HG03175 (cell line): ENCODE measurements around the gene PTPRN2.

Source experiments
- ATAC-seq: cut with Tn5 transposase; IDR thresholded peaks from one replicate; pipeline ENCODE4 v1.9.1; 2021; ENCODE audit warnings: mild to moderate bottlenecking, moderate library complexity; ENCODE audit not compliant: unreplicated experiment

Gene PTPRN2

DNA sequence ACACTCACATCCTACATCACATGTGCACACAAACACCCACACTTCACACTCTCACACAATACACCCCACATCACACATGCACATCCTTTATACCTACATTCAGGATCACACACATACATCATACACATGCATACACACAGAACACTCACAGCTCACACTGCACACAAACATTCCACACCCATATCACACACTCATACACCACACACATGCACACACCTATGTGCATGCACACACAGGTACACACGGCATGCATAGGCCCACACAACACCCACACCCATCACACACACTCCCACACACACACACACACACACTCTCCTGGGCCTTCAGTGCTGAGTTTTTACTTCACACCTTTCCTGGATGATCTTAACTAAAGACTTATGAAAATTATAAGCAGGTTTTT, 1030.4 kb downstream of the PTPRN2 start:
- ATAC-seq: no peak

DNA sequence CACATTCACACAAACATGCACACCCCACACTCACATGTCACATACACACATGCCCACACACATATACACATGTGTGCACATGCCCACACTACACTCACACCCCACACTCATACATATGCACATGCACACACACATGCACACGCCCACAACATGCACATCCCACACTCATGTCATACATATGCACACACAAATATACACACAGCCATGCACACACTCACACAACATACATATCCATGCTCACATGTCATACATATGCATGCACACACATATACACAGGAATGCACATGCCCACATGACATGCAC, 1031.0 kb downstream of the PTPRN2 start:
- no peak for ATAC-seq

DNA sequence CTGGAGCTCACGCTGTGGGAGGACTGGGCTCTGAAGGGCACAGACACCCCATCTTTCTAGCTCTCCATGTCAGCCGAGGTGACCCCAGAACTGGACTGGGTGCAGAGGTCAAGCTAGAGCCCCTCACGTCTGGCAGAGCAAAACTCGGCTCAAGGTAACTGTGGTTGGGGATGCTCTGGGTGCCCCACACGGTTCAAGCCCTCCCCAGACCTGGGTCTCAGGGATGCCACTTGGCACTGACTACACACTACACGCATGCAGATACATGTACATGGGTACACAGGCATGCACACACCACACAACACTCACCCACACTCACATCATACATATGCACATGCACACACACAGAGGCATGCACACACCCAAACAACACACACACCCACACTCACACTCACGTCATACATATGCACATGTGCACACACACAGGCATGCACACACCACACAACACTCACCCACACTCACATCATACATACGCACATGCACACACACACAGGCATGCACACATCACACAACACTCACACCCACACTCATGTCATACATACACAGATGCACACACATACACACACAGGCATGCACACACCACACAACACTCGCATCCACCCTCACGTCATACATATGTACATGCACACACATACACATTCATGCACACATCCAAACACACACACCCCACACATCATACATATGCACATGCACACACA, 1031.5 kb downstream of the PTPRN2 start:
- no peak for ATAC-seq

DNA sequence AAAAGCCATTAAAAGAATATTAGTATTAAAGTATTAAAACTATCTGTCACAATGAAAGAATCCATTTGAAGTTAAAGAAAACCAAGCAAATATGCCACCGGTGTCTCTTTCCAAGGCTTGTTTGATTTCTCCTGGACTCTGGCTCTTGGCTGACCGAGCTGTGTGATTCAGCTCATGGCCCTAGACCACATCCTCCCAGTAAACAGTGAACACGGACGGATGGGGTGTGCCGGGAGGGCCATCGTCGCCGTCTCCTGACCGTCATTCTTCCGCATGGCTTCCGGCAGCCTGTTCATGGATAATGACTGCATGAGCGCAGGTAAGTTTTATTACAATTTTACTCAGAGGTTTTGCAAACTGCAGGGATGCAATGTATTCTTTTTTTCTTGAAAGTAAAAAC, 1032.3 kb downstream of the PTPRN2 start:
- ATAC-seq: no peak

DNA sequence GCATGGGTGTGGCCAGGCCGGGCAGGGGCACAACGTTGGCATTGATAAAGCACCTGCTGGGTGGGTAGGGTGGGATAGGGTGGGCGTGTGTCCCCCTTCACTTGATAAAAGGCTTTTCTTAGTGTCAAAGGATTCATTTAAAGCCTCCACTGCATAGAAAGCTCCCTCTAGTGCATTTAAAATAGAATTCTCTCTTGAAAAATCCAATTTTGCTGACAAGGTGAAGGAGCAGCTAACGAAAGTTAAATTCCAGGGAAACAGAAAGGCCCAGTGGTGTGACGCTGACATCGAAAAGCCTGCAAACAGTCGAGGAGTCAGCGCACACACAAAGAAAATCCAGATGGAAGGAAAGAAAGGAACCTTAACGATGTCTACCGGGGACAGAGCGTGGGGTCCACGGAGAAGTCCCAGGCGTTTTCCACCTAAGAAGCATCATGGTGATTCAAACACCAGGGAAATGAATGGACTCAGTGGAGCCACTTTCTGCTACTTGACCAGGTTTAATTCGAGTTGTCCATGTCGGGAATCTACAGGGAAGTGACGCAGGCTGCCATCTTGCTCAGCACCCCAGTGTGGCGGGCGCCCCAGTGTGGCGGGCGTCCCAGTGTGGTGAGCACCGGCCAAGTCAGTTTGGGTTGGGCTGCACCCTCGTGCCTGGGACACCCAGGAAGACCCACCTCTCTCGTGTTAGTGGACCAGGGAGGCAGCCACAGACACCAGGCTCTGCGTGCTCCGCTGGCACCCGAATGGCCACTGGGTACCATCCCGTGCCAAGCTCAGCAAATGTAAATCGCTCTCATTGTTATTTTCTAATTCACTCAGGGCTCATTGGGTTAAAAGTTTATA, 1033.0 kb downstream of the PTPRN2 start:
- ATAC-seq: no peak

DNA sequence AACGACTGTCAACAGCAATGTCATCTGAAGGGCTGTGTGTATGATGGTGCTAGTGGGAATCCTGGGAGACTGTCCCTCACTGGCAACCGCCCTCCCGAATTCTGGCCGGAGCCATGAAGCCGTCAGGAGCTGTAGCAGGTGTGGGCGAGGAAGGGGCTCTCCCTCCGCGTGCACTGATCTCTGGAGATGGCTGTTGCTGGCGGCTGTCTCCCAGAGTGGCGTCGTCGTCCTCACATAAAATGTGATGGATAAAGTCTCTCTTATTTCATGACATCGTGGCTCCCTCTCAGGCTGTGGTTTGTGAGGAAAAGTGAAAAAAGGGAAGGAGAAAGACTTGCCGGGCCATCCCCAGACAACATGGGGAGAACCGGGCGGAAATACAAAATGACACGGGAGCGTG, 1034.4 kb downstream of the PTPRN2 start:
- no peak for ATAC-seq

DNA sequence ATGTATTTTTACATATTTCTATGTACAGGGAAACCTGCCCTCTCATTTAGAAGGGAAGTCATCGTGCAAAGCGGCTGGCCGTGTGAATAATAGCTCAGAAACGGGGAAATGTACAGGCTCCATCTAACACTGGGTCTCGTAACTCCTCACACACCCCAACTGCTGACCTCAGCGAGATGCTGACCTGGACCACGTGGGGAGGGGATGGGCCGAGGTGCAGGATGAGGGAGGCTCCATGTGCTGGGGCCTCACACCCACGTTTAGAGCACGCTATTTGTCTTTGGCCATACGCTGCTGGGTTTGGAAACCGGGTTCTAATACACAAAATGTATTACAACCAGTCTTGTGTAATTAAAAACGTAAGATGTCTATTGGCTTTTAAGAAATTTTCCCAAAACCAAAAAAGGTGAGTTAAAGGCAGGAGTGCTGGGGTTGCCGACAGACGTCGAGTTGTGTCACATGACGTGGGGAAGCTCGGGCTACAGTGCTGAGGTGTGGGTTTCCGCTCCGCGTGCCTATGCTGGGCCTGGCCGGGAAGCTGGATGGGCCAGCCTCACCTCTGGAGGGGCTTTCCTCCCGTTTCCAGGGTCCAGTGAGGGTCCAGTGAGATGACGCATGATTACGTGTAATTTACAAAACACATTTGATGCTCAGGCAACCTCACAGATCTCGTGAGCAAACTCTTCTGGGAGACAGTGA, 1035.2 kb downstream of the PTPRN2 start:
- ATAC-seq: no peak

DNA sequence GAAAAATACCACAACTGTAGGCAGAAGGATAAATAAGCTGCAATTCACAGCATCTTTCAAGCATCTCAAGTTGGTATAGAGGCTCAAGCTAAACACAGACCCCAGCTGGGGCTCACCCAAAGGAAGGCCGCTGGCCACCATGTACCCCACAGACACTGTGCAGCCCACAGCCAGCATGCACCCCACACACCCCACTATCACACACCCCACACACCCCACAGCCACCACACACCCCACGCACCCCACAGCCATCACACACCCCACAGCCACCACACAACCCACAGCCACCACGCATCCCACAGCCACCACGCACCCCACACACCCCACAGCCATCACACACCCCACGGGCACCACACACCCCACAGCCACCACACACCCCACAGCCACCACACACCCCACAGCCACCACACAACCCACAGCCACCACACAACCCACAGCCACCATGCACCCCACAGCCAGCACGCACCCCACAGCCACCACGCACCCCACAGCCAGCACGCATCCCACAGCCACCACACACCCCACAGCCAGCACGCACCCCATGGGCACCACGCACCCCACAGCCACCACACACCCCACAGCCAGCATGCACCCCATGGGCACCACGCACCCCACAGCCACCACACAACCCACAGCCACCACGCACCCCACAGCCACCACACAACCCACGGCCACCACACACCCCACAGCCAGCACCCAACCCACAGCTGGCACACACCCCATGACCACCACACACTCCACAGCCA, 1036.1 kb downstream of the PTPRN2 start:
- ATAC-seq: no peak

DNA sequence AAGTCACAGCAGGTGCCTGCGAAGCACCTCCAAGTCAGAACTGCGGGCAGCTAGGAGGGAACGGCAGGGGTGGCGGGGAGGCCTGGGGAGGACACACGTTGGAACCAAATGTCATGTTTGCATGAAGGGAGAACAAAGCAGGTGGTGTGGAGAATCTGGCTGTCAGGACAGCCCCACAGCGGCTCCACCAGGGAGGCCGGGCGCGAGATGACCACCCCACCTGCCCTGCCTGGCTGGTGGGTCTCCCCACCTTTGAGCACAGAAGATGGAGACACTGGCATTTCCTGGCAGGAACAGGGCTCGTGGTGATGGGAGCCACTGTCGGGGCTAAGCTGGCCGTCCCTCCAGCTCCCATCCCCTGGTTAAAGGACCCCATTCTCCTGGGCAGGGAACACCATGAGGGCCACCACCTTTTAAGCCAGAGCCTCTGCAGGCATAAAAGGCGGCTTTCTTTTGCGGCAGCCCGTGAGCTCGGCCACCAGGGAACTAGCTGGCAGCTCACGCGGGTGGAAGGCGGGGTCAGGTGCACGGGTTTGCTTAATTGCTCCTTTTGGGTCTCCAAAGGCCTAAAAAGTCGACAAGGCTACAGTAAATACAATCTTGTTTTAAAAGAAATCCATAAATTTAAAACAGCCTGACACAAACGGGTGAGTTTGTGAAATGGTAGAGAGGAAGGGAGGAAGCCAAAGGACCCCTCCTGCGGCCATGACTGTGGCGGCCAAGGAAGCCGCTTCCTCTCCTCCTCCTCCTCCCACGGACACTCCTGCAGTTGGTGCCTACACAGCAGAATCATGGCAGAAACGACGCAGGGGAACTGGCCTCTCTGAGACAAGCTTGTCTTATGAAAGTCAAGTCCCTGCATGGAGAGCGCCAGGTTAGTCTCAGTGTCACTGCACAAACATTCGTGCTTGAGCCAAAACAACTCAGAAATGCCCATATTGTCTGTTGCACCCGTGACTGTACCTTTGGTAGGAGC, 1037.0 kb downstream of the PTPRN2 start:
- no peak for ATAC-seq

DNA sequence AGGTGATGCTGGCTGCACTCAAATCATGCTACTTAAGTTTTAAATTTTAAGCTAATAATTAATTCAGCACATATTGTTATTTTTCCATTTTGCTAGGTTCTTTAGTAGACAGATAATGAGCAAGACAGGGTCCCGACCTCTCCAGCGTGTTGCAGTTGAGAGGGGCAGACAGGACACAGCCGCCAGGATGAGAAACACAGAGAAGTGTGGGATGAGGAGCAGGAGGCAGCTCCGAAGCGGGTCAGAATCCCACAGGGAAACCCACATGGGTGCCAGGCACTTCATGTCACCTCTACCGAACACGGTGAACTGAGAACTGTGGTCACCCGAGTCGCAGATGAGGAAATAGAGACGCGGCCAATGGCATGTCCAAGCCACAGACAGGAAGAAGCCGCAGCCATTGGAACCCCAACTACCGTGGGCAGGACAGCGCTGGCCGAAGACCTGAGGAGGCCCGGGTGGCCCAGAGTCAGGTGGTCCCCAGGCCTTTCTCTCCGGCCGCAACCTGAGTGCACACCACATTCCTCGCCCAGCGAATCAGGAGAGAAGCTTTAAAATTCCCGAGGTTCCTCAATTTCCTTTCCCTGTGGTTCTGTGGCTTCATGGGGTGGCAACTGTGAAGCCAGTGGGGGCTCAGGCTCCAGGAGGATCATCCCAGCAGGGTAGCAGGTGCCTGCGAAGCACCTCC, 1037.9 kb downstream of the PTPRN2 start:
- ATAC-seq: no peak

DNA sequence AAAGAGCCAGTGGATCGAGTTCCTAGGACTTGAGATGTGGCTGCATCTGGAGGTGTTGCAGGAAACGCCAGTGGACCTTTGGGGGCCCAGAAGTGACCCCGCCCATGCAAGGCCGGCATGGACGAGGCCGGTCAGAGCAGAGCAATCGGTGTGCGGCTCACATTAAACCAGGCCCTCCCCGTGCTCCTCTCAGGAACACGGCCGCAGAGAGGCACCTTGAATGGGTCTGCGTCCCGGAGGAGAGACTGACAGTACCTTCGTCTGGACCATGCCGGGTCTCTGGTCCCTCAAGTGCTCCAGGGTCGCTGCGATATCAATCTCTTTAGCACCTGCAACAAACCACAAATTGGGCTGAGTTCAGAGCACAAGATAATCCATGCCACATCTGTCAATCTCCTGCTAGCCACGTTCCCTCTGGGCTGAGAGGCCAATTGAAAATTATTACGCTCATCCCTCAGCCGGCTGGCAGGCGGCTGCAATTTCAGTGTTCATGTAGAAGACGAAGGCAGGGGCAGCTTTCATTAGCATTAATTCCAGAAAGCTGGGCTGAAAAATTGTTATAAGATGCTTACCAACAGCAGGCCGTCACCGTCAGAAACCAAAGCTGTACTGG, 1038.8 kb downstream of the PTPRN2 start:
- no peak for ATAC-seq

DNA sequence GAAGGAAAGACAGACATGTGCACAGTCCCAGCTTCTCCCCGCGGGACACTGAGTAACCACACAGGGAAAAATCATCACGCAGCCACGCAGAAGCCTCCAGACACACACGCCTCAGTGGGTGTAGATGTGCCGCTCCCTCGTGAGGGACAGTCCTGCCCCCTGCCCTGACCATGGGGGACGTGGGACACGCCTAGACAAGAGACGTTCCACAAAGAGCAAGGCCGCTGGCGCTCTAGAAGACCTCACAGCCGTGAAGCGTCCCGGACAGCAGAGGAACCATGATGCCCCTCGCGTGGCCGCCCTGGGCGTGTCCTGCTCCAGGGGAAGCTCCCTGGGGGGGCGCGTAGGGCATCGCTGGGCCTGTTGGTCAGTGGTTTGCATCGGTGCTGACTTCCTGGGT, 1040.0 kb downstream of the PTPRN2 start:
- ATAC-seq: no peak

DNA sequence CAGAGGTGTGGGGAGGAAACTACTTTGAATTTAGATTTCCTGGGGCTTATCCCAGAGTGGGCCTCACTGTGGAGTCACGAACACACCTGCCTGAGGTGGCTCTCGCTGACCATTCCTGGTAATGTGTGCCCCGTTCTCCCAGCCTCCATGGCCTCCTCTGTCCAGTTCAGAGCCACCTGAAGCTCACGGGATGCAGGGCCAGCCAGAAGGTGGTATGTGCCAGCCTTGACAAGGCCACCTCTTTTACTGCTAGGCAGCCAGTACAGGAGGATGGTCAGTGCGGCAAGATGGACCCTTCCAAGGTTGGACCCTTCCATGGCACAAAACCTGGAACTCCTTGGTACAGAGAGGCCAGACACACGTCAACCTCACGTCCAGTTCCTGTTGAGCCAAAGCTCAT, 1040.5 kb downstream of the PTPRN2 start:
- ATAC-seq: no peak

DNA sequence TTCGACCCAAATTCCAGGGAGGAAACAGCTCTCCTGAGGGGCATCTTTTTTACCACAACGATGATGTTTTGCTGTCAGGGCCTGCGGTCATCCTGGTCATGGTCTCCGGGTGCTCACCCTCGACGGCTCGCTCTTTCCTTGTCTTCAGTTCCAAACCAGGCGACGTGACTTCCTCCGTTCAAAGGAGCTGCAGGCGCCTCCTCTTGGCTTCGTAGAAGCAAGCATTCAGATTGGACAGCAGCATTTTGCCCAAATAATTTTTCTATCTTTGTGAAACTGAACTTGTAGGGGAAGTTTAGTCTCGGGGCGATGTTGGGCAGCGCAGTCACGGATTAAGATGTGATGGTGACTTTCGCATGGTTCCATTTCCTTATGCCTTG, 1042.0 kb downstream of the PTPRN2 start:
- no peak for ATAC-seq

DNA sequence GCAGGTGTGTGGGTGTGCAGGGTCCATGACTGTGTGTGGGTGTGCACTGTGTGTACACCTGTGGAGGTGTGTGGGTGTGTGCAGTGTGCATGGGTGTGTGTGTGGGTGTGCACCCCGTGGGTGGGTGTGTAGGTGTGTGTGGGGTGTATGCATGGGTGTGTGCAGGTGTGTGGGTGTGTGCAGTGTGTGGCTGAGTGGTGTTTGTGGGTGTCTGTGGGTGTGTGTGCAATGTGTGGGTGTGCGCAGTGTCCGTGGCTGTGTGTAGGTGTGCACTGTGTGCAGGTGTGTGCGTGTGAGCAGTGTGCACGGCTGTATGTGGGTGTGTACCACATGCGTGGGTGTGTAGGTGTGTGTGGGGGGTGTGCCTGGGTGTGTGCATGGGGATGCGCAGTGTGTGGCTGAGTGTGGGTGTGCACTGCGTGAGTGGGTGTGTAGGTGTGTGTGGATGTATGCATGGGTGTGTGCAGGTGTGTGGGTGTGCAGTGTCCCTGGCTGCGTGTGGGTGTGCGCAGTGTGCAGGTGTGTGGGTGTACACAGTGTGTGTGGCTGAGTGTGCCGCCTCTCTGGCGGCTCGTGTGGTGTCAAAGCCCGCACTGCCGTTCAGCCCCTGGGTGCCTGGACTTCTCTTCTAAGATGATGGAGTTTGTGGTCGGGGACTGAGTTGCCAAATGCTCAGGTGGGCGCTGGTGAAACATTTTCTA, 1042.5 kb downstream of the PTPRN2 start:
- no peak for ATAC-seq

DNA sequence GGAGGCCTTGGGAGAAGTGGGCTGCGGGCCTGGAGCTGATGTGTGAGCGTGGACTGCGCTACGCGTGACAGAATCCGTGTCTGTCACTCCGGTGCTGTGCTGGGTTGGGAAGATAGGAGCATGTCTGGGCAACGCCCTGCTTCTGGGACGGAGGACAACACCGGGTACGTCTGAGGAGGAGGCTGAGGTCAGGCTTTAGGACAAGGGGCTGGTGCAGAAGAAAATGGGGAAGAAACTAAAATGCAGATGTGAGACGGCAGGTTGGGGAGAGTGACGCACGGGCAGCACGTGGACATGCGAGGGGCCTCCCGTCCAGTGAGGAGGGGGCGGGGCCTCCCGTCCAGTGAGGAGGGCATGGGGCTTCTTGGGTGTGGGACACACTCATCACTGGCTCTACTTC, 1043.4 kb downstream of the PTPRN2 start:
- ATAC-seq: no peak

DNA sequence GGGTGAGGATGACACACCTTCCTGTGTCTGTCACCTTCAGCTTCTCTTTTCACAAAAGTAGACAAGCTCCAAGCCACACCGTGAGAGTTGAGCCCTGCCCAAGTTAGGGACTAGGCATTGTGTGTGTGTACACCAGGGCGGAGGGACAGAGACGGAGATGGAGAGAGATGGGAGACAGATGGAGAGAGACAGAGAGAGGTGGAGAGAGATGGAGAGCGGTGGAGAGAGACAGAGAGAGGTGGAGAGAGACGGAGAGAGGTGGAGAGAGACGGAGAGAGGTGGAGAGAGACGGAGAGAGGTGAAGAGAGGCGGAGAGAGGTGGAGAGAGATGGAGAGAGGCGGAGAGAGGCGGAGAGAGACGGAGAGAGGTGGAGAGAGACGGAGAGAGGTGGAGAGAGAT, 1043.8 kb downstream of the PTPRN2 start:
- ATAC-seq: no peak

DNA sequence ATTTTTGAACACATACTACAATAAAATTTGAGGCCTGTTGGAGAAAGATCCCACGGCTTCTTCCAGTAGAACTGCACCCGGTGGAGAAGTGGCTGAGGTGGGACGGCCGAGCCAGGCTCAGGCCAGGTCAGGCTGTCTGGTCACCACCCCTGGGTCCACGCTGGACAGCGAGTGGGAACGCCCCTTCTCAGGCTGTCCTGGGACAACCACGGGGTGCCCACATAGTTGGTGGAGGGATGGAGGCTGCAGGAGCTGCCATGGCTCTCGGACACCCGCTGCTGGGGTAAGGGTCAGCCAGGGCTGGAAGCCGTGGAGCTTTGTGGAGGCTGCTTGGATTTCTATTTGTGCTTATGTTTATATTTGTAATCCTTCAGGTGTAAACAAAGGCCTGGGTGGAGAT, 1044.3 kb downstream of the PTPRN2 start:
- no peak for ATAC-seq
